GM12878 (cell line): ENCODE measurements around the gene COL9A2. TPM values are rescaled to one million over a fixed set of nuclear protein-coding genes. Genes with fewer than 3 reads are reported as not detected.

ENCODE experiments used
- ATAC-seq: fragments of 200-7000 bp; cut with Tn5 transposase; 3 replicates; pipeline ENCODE4 v1.9.1; 2020; ENCODE audit warnings: mild to moderate bottlenecking, moderate library complexity
- BruUV-seq: library from RNA; stranded (reverse); fragments of 400-500 nt; replicated peaks from 2 replicates; lab custom pipeline; 2021; lab: Mats Ljungman, UMichigan
- CTCF ChIA-PET: fragments of 300-600 bp; sonication (Branson Sonifier 250); formaldehyde crosslinking; extraction: SDS; loops from one replicate; lab custom pipeline; 2021; ENCODE audit warnings: inconsistent platforms; lab: Yijun Ruan, JAX
- POLR2A ChIA-PET: fragments of 350-600 bp; formaldehyde crosslinking; extraction: SDS; loops from one replicate; lab custom pipeline; 2021; ENCODE audit warnings: inconsistent platforms; lab: Charles Lee
- RAD21 ChIA-PET: fragments of 300-600 bp; sonication (Branson Sonifier 250); formaldehyde crosslinking; loops from one replicate; lab custom pipeline; 2023; ENCODE audit warnings: antibody characterized with exemption; ENCODE audit not compliant: unreplicated experiment; lab: Charles Lee
- SMC1A ChIA-PET: fragments of 300-600 bp; sonication (Branson Sonifier 250); formaldehyde crosslinking; loops from one replicate; lab custom pipeline; 2023; ENCODE audit not compliant: unreplicated experiment, uncharacterized antibody; lab: Charles Lee
- DNase-seq: peaks from one replicate; pipeline ENCODE4 v3.0.0-alpha.2; 2011; ENCODE audit warnings: low read depth, low spot score
- FAIRE-seq: peaks from 3 replicates; lab custom pipeline; 2011; peaks lifted over from hg19 to GRCh38; lab: Jason Lieb, UNC
- H2AFZ ChIP-seq: 2 replicates; pipeline ENCODE4 v1.6.0; 2011; ENCODE audit warnings: low read depth, low read length, control low read depth; ENCODE audit not compliant: control insufficient read depth
- H3K27ac ChIP-seq: 2 replicates; pipeline ENCODE4 v1.5.1; 2011; ENCODE audit warnings: control low read depth; ENCODE audit not compliant: control insufficient read depth, insufficient read depth
- H3K27me3 ChIP-seq, 2 experiments: replicated peaks in 1 of 2; 2 replicates each; pipeline versions ENCODE4 v1.6.0 to v1.6.1; 2011; ENCODE audit warnings: low read length in 1 of 2; ENCODE audit not compliant: control insufficient read depth in 2 of 2, insufficient read depth in 2 of 2
- H3K36me3 ChIP-seq, 2 experiments: 2 replicates each; pipeline ENCODE4 v1.5.1; 2011; ENCODE audit warnings: low read length in 1 of 2; ENCODE audit not compliant: control insufficient read depth in 2 of 2, insufficient read depth in 2 of 2
- H3K4me1 ChIP-seq: 2 replicates; pipeline ENCODE4 v1.6.1; 2011; ENCODE audit warnings: mild to moderate bottlenecking, low read length, moderate library complexity, mixed read lengths; ENCODE audit not compliant: control insufficient read depth, insufficient read depth
- H3K4me2 ChIP-seq: 2 replicates; pipeline ENCODE4 v1.6.0; 2011; ENCODE audit warnings: control low read depth; ENCODE audit not compliant: control insufficient read depth, insufficient read depth
- H3K4me3 ChIP-seq: fragments of 200-600 bp; sonication (generic); 2 replicates; pipeline ENCODE4 v1.5.1; 2016
- H3K79me2 ChIP-seq: 2 replicates; pipeline ENCODE4 v1.6.0; 2011; ENCODE audit warnings: low read length; ENCODE audit not compliant: control insufficient read depth, insufficient read depth
- H3K9ac ChIP-seq: 2 replicates; pipeline ENCODE4 v1.8.0; 2011; ENCODE audit warnings: low read length, control low read depth, mixed read lengths; ENCODE audit not compliant: control insufficient read depth, insufficient read depth
- H3K9me3 ChIP-seq: replicated peaks from 3 replicates; pipeline ENCODE4 v1.5.1; 2011; ENCODE audit warnings: mild to moderate bottlenecking, low read length; ENCODE audit not compliant: control insufficient read depth, insufficient read depth
- H4K20me1 ChIP-seq: 2 replicates; pipeline ENCODE4 v1.6.0; 2011; ENCODE audit not compliant: control insufficient read depth, insufficient read depth
- CTCF ChIP-seq, 3 experiments: IDR thresholded peaks in 2 of 3; conservative IDR thresholded peaks in 1 of 3; 2 replicates each; pipeline ENCODE4 v1.5.1; 2011; ENCODE audit warnings: low read depth in 3 of 3, low read length in 3 of 3, mild to moderate bottlenecking in 3 of 3, control low read depth in 2 of 3, moderate library complexity in 2 of 3, inconsistent platforms in 1 of 3, mixed read lengths in 1 of 3; ENCODE audit not compliant: control insufficient read depth in 2 of 3, insufficient read depth in 1 of 3; ENCODE audit errors: extremely low read depth in 1 of 3
- HDGF ChIP-seq: fragments of 450-650 bp; IDR thresholded peaks from 2 replicates; pipeline ENCODE4 v1.6.1; 2016; ENCODE audit warnings: antibody characterized with exemption
- JUND ChIP-seq: IDR thresholded peaks from 2 replicates; pipeline ENCODE4 v1.6.1; 2012; ENCODE audit warnings: low read depth, mild to moderate bottlenecking, low read length, improper control_type of control experiment, moderate library complexity
- NFXL1 ChIP-seq: fragments of 450-650 bp; IDR thresholded peaks from 2 replicates; pipeline ENCODE4 v1.6.1; 2017; ENCODE audit warnings: antibody characterized with exemption, mild to moderate bottlenecking, borderline replicate concordance
- NFYA ChIP-seq: IDR thresholded peaks from 2 replicates; pipeline ENCODE4 v1.6.1; 2011; ENCODE audit warnings: low read depth, mild to moderate bottlenecking, low read length, improper control_type of control experiment, borderline replicate concordance
- NR2F1 ChIP-seq: fragments of 450-650 bp; conservative IDR thresholded peaks from 2 replicates; pipeline ENCODE4 v1.6.1; 2017; ENCODE audit warnings: mild to moderate bottlenecking
- SPI1 ChIP-seq: IDR thresholded peaks from 2 replicates; pipeline ENCODE4 v1.6.1; 2011; ENCODE audit warnings: low read depth, mild to moderate bottlenecking, low read length, moderate library complexity, borderline replicate concordance; ENCODE audit not compliant: insufficient read depth
- TCF7 ChIP-seq: IDR thresholded peaks from 2 replicates; pipeline ENCODE4 v1.6.1; 2014; ENCODE audit warnings: antibody characterized with exemption, borderline replicate concordance
- ZBED1 ChIP-seq: IDR thresholded peaks from 2 replicates; pipeline ENCODE4 v1.6.1; 2016; ENCODE audit warnings: borderline replicate concordance
- ZNF622 ChIP-seq: fragments of 450-650 bp; IDR thresholded peaks from 2 replicates; pipeline ENCODE4 v1.6.1; 2017; ENCODE audit warnings: mild to moderate bottlenecking, inconsistent platforms
- WGBS: methylation state at CpG from one replicate; pipeline ENCODE4 v1.1.6; 2016; ENCODE audit warnings: low lambda C conversion rate; ENCODE audit not compliant: insufficient replicate concordance, insufficient coverage; ENCODE audit errors: missing lambda C conversion rate; 5-methylcytosine and 5-hydroxymethylcytosine counted together
- in situ Hi-C: fragments of 300-500 bp; cut with MboI; formaldehyde crosslinking; loops from 9 replicates; pipeline ENCODE4 v1.14.3; 2018; ENCODE audit warnings: mixed read lengths
- intact Hi-C: fragments of 100-400 bp; cut with micrococcal nuclease; formaldehyde crosslinking; loops from one replicate; pipeline ENCODE4 v1.14.2; 2022; ENCODE audit not compliant: unreplicated experiment
- polyA plus RNA-seq, 11 experiments: library from polyadenylated mRNA; depleted of rRNA in 4 of 11; unstranded in 6 of 11; stranded (reverse) in 5 of 11; fragments of >200 nt; fragmentation: Nextera tagmentation in 4 of 11; fragmentation: Illumina TruSeq in 1 of 11; extraction: Ambion mirVana in 4 of 11; extraction: Trizol in 1 of 11; gene quantifications; 1 replicate in 1 of 11; 2 replicates in 10 of 11; pipeline versions ENCODE4 v1.2.1 to v1.2.3, GENCODE V29; 2011 to 2016; ENCODE audit warnings: inconsistent platforms in 2 of 11, missing spikeins in 2 of 11, low read depth in 1 of 11
- total RNA-seq, 4 experiments: library from RNA; depleted of rRNA in 3 of 4; stranded (reverse); fragments of >200 nt in 3 of 4; fragmentation: Illumina TruSeq in 1 of 4; extraction: Trizol in 1 of 4; gene quantifications; 2 replicates each; pipeline versions ENCODE4 v1.2.1 to v1.2.3, GENCODE V29; 2013 to 2021
- TF ChIP-seq, protein P1 (sequence below): fragments of 450-650 bp; IDR thresholded peaks from 2 replicates; pipeline ENCODE4 v1.6.1; 2017; ENCODE audit warnings: mild to moderate bottlenecking, moderate library complexity

Gene COL9A2
- total and polyA plus RNA-seq, 10 of the 15 experiments (the other 5 are each of a cell fraction or from before 2014, with no cell fraction given): 3.1 to 63.3 (median 22.4) TPM

DNA sequence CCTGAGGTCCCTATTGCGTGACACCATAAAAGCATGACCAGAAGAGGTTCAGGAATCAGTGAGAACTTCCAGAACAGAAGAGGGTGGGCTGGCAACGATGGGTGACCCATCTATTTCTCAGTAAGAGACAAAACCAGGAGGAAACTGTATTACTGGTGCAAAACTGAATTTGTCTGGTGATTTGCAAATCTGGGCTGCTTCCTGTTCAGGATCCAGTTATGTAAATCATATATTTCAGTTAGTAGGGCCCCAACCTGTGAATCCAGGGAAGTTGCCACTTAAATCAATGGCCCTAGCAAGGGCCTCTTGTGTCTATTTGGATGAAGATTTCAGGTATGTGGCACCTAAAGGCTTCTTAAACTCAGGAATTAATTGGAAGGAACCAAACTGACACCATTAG lies 33.3 kb upstream of the COL9A2 start:
- SMC1A ChIA-PET: interaction anchor here (1.1 to 2.1 kb wide), 2 partner anchors 36 to 54 kb away, joined by 3 to 5 read pairs; no protein-coding TSS in a partner anchor
- Histone ChIP-seq H3K9me3 (no peaks in the 10 kb centered on the region), H3K4me1 (peaks cover 13% of the 10 kb centered on the region), H3K4me3 (no peak overlapping the region), H2AFZ (peak overlapping the region; percentile 25), H3K79me2 (no peaks in the 10 kb centered on the region), H3K9ac (no peak overlapping the region), H3K4me2 (peak overlapping the region; percentile 1; the same call in 1 of the 2 replicates), H4K20me1 (no peaks in the 10 kb centered on the region), H3K36me3 (no peaks in the 10 kb centered on the region), H3K27me3 (no peaks in the 10 kb centered on the region), H3K27ac (no peak overlapping the region)
- in situ Hi-C loops: no loop called here
- CTCF ChIA-PET: interaction anchor here (1.1 to 1.2 kb wide), 2 partner anchors 12 to 205 kb away, joined by 3 read pairs; no protein-coding TSS in a partner anchor
- 50% methylated on average over 2 of the region's 2 CpGs for WGBS
- intact Hi-C loops: no loop called here
- FAIRE-seq: no peak
- RAD21 ChIA-PET: no interaction called here
- no peak for TF ChIP-seq TCF7
- no peak for TF ChIP-seq NFXL1
- TF ChIP-seq ZBED1: no peak
- no peak for TF ChIP-seq NFYA
- no peak for TF ChIP-seq NR2F1
- no peak for TF ChIP-seq JUND
- no peak for DNase-seq
- no TSS peak for BruUV-seq
- POLR2A ChIA-PET: no interaction called here
- ATAC-seq: no peak

GRCh38 chr1:40344597-40344996 lies 27.5 kb upstream of the COL9A2 start:
- POLR2A ChIA-PET: interaction anchor here (0.7 to 1.0 kb wide), 2 partner anchors 59 to 243 kb away, joined by 3 to 4 read pairs; no protein-coding TSS in a partner anchor
- in situ Hi-C loops: no loop called here
- Histone ChIP-seq H3K9me3 (peaks cover 3% of the 10 kb centered on the region; the same call in 2 of the 3 replicates), H3K9ac (no peak overlapping the region), H3K36me3 (no peaks in the 10 kb centered on the region), H3K4me2 (peak overlapping the region; percentile 56), H2AFZ (peak overlapping the region; percentile 81), H3K4me1 (peaks cover 5% of the 10 kb centered on the region; the same call in 1 of the 2 replicates), H3K4me3 (no peak overlapping the region), H4K20me1 (no peaks in the 10 kb centered on the region), H3K79me2 (no peaks in the 10 kb centered on the region), H3K27me3 (no peaks in the 10 kb centered on the region), H3K27ac (no peak overlapping the region)
- ATAC-seq: peak; percentile 79
- RAD21 ChIA-PET: interaction anchor here (0.6 to 1.4 kb wide), 10 partner anchors 20 to 262 kb away, joined by 3 to 8 read pairs (median 3); no protein-coding TSS in a partner anchor
- no TSS peak for BruUV-seq
- CTCF ChIA-PET: interaction anchor here (0.6 to 11.6 kb wide), 16 partner anchors 9 to 644 kb away, joined by 3 to 271 read pairs (median 4); no protein-coding TSS in a partner anchor
- WGBS: 9% methylated on average over 6 of the region's 6 CpGs
- intact Hi-C loops: no loop called here
- FAIRE-seq: peak; percentile 61
- DNase-seq: no peak
- SMC1A ChIA-PET: interaction anchor here (0.7 to 4.8 kb wide), 15 partner anchors 8 to 195 kb away, joined by 3 to 48 read pairs (median 3); no protein-coding TSS in a partner anchor
- TF ChIP-seq CTCF (IDR thresholded peaks at IDR 0.05 in 2 of 3, conservative IDR thresholded peaks at IDR 0.05 in 1 of 3; ENCODE audit: control insufficient read depth in 2 of 3, extremely low read depth in 1 of 3, insufficient read depth in 1 of 3, low read depth in 3 of 3, low read length in 3 of 3) (0 out of 6 replicates have a peak, but pooled peaks of 1 of the 3 experiments have one; percentile 13), ZNF622 (no peak), HDGF (no peak), SPI1 (peak; percentile 82)
- TF ChIP-seq, protein P1, sequence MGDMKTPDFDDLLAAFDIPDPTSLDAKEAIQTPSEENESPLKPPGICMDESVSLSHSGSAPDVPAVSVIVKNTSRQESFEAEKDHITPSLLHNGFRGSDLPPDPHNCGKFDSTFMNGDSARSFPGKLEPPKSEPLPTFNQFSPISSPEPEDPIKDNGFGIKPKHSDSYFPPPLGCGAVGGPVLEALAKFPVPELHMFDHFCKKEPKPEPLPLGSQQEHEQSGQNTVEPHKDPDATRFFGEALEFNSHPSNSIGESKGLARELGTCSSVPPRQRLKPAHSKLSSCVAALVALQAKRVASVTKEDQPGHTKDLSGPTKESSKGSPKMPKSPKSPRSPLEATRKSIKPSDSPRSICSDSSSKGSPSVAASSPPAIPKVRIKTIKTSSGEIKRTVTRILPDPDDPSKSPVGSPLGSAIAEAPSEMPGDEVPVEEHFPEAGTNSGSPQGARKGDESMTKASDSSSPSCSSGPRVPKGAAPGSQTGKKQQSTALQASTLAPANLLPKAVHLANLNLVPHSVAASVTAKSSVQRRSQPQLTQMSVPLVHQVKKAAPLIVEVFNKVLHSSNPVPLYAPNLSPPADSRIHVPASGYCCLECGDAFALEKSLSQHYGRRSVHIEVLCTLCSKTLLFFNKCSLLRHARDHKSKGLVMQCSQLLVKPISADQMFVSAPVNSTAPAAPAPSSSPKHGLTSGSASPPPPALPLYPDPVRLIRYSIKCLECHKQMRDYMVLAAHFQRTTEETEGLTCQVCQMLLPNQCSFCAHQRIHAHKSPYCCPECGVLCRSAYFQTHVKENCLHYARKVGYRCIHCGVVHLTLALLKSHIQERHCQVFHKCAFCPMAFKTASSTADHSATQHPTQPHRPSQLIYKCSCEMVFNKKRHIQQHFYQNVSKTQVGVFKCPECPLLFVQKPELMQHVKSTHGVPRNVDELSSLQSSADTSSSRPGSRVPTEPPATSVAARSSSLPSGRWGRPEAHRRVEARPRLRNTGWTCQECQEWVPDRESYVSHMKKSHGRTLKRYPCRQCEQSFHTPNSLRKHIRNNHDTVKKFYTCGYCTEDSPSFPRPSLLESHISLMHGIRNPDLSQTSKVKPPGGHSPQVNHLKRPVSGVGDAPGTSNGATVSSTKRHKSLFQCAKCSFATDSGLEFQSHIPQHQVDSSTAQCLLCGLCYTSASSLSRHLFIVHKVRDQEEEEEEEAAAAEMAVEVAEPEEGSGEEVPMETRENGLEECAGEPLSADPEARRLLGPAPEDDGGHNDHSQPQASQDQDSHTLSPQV: no peak
